ENCODE data around the gene HTT-AS.

The HTT-AS gene

DNA sequence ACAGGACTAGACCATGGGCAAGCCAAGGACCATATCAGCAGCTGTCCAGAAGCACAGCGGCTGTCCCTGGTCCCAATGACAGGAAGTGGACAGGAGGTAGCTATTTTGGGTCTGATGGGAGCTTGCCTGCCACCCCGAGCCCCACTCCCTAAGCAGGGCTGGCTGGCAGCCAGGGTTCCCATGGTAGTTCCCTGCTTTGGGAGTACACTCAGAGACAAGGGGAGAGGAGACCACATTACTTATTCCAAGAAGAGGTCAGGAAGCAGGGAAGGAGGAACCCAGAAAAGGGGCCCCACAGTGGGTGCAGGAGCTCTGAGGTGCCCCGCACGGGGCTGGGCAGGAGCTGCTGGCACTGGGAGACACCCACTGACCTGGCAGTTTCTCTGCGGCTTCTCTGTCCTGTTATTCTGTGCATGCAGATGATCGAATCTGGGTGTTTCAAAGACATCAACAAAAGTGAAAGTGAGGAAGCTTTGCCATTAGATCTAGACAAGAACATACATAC is 36.3 kb downstream of the HTT-AS start:
- TF ChIP-seq, protein P1, sequence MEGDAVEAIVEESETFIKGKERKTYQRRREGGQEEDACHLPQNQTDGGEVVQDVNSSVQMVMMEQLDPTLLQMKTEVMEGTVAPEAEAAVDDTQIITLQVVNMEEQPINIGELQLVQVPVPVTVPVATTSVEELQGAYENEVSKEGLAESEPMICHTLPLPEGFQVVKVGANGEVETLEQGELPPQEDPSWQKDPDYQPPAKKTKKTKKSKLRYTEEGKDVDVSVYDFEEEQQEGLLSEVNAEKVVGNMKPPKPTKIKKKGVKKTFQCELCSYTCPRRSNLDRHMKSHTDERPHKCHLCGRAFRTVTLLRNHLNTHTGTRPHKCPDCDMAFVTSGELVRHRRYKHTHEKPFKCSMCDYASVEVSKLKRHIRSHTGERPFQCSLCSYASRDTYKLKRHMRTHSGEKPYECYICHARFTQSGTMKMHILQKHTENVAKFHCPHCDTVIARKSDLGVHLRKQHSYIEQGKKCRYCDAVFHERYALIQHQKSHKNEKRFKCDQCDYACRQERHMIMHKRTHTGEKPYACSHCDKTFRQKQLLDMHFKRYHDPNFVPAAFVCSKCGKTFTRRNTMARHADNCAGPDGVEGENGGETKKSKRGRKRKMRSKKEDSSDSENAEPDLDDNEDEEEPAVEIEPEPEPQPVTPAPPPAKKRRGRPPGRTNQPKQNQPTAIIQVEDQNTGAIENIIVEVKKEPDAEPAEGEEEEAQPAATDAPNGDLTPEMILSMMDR (IDR thresholded peaks at IDR 0.05), result no peak

DNA sequence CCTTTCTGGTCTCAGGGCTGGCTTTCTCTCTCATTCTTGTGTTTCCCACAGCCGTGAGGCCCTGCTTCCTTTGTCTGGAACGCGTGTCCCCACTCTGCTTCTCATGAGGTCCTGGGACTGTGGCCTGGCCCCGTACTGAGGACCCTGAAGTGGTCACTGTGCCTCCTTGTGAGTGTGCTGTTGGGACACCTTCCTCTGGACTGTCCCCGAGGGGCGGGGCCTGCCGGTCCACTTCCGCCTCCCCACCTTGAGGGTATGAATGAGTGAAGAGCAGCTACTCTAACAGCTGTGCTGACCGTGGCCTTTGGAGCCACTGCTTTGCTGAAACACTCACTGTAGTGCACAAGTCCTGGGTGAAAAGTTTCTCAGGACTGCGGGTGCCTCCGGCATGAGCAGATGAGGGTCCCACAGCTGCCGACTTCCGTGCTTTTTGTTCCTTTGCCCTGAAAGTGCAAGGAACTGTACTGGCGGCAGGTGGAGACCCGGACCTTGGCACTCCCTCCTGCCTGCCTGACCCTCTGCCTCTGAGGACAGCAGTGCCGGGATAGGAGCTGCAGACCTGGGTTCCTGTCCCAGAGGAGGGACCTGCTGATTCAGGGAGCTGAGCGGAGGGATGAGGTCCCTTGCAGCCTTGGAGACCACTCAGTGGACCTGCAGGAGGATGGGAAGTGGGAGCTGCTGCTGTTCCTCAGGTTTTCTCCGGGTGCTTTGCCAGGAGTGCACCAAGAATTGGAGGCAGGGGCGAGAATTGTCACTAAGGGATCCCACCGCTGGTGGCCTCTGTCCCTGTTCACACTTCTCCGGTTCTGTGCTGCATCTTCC is 38.0 kb downstream of the HTT-AS start:
- TF ChIP-seq, protein P1 (IDR thresholded peaks at IDR 0.05), result no peak

DNA sequence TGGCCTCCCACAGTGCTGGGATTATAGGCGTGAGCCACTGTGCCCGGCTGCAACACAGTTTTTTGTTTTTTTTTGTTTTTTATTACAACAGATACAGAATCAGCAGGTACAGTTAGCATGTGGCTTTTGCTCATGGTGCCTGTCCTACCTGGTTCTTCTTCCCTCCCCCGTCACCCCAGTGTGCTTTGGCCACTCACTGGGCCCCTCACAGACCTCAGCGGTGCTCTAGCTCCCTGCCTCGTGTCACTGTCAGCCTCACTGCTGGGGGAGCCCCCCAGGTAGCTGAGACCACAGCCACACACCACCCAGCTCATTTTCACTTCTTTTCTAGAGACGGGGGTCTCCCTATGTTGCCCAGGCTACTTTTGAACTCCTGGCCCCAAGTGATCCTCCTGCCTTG is 38.7 kb downstream of the HTT-AS start:
- TF ChIP-seq, protein P1 (IDR thresholded peaks at IDR 0.05), result no peak

DNA sequence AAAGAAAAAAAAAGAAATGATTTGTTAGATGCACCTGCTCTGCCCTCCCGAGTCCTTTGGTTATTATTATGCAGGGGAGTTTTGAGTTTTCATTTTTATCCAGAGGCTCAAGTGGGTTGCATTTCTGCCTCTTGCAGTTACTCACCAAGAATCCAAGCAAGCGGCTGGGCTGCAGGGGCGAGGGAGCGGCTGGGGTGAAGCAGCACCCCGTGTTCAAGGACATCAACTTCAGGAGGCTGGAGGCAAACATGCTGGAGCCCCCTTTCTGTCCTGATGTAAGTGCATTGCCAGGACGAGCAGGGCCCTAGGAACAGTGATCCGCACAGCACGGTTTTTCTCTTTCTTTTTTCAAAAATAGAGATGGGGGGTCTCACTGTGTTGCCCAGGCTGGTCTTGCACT is 39.1 kb downstream of the HTT-AS start:
- TF ChIP-seq, protein P1 (IDR thresholded peaks at IDR 0.05), result no peak

DNA sequence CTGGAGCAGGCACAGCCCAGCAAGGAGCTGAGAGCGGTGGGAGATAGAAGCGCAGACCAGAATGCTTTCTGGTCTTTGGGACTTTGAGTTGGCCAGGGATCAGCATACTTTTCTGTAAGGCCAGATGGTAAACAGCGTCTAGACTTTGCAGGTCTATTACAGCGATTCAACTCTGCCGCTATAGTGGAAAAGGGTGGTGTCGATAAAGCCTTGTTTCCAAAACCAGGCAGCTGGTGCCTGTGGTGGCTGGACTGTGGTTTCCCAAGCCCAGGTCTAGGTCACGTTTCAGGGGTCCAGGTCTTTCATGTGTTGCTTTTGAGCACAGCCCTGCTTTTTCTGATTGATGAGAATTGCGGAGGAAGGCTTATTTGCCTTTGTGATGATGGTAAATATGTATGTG is 40.1 kb downstream of the HTT-AS start:
- TF ChIP-seq, protein P1 (IDR thresholded peaks at IDR 0.05), result no peak

DNA sequence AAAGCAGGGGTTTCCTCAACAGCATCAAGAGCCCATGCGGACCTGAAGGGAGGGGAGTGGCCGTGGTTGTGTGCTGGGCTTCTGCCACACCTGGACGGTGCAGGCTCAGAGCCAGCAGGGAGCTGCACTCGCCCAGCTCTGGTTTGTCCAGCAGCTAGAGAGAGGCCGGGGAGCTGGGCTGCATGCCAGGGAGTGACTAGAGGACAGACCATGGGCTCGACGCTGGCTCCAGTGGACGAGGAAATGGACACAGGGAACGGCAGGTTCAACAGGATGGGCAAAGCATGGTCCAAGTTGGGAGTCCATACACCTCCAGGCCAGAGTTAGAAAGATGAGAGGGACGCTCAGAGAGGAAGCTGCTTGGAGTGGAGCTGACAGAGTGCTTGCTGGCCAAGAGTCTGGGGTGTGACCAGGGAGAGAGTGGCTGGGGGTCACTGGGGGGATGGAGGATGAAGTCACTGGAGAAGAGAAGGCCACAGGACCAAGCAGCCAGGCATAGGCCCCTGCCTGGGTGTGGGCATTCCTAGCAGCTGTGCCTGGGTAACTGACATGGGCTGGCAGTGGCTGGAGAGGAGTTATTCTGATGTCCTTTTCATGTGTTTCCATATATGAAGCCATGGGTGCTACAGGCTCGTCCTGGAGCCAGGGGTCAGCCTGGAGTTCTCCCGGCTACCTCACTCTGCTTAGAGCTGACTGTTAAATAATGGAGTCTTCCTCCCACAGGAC is 42.8 kb downstream of the HTT-AS start:
- TF ChIP-seq, protein P1 (IDR thresholded peaks at IDR 0.05), result no peak

DNA sequence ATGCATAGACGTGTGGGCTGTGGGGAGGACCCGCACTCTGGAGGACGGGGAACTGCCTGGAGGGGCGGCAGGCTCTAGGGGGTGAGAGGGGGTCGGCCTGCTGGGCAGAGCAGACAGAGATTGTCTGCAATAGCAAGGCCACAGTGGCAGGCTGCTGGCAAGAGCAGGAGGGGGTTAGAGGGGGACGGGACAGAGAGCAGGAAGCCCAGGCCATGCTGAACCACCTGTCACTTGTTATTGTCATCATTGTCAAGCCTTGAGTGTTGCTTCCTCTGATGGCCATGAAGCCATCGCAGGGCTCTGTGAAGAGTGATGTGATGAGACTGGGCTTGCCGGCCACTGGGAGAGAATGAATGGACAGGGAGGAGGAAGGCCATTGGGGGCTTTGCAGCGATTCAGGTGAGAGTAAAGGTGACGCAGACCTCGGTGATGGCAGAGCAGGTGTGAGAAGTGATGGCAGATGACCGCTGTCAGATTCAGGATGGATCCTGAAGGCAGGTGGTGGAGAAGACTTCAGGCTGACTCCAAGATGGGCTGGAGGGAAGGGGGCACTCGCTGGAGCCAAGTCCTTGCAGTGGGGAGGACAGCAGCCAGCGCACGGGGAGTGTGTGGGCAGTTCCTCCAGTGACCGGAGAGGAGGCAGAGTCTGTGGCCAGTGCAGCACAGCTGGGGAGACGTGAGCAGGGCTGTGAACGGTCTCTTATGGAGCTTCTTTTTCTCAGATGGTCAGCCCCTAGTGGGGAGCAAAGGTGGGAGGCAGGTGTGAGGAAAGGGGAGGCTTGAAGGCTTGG is 43.6 kb downstream of the HTT-AS start:
- TF ChIP-seq, protein P1 (IDR thresholded peaks at IDR 0.05), result no peak
